ENCODE measurements around the gene RNLS. TPM values are rescaled to one million over a fixed set of nuclear protein-coding genes. Genes with fewer than 3 reads are reported as not detected.

Gene RNLS
- total RNA-seq, 1 donor from 2014 or later: 2.1 TPM

DNA sequence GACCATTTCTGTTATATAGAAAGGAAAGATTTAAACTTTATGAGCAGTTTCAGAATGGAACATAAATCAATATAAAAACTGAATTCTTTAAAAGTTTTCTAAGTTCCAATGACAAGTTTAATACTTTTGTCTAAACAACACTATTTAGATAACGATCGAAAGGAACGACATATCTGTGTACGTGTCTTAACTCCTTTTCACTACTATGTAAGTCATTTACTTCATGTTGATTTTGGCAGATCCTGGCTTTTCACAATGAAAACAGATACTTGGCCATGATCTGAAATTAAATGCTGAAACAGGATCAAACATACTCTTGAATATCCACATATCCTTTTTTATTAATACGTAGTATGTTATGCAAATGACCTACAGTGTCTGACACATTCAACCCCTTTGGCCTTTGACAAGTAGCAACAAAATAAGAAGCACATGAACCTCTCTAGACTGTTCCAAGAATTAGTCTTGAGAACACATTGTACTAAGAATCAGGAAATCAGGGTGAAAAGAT lies 41.9 kb downstream of the RNLS start:
- peaks cover 18% of the 10 kb centered on the region for H3K27me3 Mint-ChIP-seq
- H3K27ac Mint-ChIP-seq: no peak overlapping the region
- intact Hi-C loops (cut with micrococcal nuclease): no loop called here
- no peaks in the 10 kb centered on the region for H3K9me3 Mint-ChIP-seq
- H3K4me3 Mint-ChIP-seq: no peak overlapping the region
- DNase-seq: no peak
- no peaks in the 10 kb centered on the region for H3K36me3 Mint-ChIP-seq (ENCODE audit: low read depth)
- H3K4me1 Mint-ChIP-seq: no peaks in the 10 kb centered on the region

DNA sequence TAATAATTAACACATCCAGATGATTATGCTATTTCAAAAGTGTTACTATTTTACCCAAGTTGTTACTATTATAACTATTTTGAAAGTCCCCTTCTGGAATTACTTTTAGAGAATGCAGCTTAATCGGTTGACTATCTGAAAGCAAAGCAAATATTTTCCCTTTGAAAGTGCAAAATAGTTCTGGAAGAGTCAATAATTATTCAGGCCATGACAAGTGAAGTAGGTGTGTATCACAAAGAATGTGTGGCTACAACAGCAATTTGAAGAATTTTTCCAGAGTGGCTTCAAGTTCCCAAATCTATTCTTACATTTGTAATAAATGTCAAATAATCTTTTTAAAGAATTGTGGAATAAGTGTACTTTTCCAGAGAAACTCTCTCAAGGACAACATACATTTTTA lies 42.8 kb downstream of the RNLS start:
- no peaks in the 10 kb centered on the region for H3K4me1 Mint-ChIP-seq
- no peak for DNase-seq
- intact Hi-C loops (cut with micrococcal nuclease): no loop called here
- H3K27me3 Mint-ChIP-seq: peaks cover 19% of the 10 kb centered on the region
- H3K27ac Mint-ChIP-seq: no peak overlapping the region
- no peaks in the 10 kb centered on the region for H3K36me3 Mint-ChIP-seq (ENCODE audit: low read depth)
- H3K4me3 Mint-ChIP-seq: no peak overlapping the region
- H3K9me3 Mint-ChIP-seq: no peaks in the 10 kb centered on the region

DNA sequence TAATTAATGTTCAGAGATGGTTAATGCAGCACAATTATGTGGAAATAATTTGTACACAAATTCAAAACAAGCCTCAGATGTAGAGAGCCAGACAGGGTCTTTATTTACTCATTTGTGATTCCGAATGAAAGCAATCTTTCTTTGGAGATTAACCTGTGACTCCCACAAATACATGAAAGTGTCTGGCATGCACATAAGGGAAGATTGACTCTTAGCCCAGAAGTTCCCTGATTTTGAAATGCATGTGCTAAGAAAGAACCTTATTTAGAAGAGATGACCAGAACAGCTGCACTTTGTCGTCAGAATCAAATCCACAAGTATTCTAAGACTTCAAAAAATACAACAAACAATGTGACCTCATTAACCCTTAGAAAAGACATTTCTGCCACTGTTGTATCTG lies 45.1 kb downstream of the RNLS start:
- no peak for DNase-seq
- Mint-ChIP-seq H3K9me3 (no peaks in the 10 kb centered on the region), H3K4me3 (no peak overlapping the region), H3K27me3 (peaks cover 30% of the 10 kb centered on the region), H3K36me3 (ENCODE audit: low read depth) (no peaks in the 10 kb centered on the region), H3K27ac (no peak overlapping the region), H3K4me1 (no peaks in the 10 kb centered on the region)
- intact Hi-C loops (cut with micrococcal nuclease): no loop called here

DNA sequence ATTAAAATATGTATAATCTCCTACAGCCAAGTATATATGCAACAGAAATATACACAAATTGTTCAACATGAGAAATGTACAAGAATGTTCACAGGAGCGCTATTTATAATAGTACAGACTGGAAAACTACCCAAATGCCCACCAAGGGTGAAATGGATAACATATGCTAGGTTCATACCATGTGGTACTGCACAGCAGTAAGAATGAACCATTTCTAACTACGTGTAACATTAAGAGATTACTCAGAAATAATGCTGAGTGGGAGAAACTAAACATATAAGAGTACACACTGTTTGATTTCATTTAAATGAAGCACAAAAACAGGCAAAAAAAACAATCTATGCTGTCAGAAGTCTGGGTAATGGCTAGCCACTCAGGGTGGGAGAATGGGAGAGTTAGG lies 45.8 kb downstream of the RNLS start:
- H3K36me3 Mint-ChIP-seq (ENCODE audit: low read depth): no peaks in the 10 kb centered on the region
- DNase-seq: no peak
- H3K27me3 Mint-ChIP-seq: peaks cover 29% of the 10 kb centered on the region
- no peaks in the 10 kb centered on the region for H3K9me3 Mint-ChIP-seq
- no peak overlapping the region for H3K4me3 Mint-ChIP-seq
- no peaks in the 10 kb centered on the region for H3K4me1 Mint-ChIP-seq
- intact Hi-C loops (cut with micrococcal nuclease): no loop called here
- no peak overlapping the region for H3K27ac Mint-ChIP-seq

DNA sequence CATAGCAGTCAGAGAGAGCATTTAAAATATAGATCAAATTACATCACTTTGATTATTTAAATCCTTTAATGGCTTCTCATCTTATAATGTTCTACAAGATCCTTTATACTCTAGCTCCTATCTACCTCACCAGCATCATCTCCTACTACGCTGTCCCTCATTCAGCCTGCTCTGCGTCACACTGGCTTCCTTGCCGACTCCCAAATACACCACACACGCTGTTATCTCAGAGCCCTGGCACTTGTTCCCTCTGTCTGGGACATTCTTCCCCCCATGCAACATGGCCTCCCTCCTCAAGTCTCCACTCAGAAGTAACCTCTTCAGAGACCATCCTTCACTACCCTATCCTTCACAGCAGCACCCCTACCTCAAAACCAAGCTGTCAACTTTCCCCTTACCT lies 46.7 kb downstream of the RNLS start:
- H3K27ac Mint-ChIP-seq: no peak overlapping the region
- no peaks in the 10 kb centered on the region for H3K9me3 Mint-ChIP-seq
- H3K4me3 Mint-ChIP-seq: no peak overlapping the region
- intact Hi-C loops (cut with micrococcal nuclease): no loop called here
- no peaks in the 10 kb centered on the region for H3K36me3 Mint-ChIP-seq (ENCODE audit: low read depth)
- H3K4me1 Mint-ChIP-seq: no peaks in the 10 kb centered on the region
- no peak for DNase-seq
- H3K27me3 Mint-ChIP-seq: peaks cover 31% of the 10 kb centered on the region

DNA sequence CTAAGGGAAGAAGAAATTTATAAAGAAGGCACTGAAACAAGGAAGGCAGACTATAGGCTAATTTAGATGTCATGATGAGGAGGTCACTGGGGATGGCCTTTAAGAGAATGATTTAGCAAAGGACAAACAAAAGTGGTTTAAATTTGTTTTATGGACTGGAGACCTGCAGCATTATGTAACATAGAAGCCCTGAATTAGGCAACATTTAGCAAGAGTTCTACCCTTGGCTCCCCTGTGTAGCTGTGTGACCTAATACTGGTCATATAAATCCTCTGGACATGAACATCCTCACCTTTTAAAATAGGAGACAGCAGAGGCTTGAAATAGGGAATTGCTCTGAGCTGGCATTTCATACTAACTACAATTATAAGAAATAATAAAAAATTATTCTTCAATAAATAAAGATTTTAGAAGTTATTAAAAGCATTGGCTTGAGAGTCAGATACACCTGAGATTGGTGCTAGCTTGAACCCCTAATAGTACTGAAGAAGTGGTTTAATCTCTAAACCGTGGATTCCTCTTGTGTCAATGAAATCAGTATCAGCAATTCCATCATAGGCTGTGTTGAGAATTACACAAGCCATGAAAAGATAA lies 48.9 kb downstream of the RNLS start:
- Mint-ChIP-seq H3K4me3 (no peak overlapping the region), H3K36me3 (ENCODE audit: low read depth) (no peaks in the 10 kb centered on the region), H3K27me3 (peaks cover 33% of the 10 kb centered on the region), H3K27ac (no peak overlapping the region), H3K9me3 (no peaks in the 10 kb centered on the region), H3K4me1 (no peaks in the 10 kb centered on the region)
- intact Hi-C loops (cut with micrococcal nuclease): no loop called here
- DNase-seq: no peak

GRCh38 chr10:88531392-88532052 lies 51.6 kb downstream of the RNLS start:
- H3K27me3 Mint-ChIP-seq: peaks cover 25% of the 10 kb centered on the region
- H3K27ac Mint-ChIP-seq: no peak overlapping the region
- H3K4me3 Mint-ChIP-seq: no peak overlapping the region
- peaks cover 3% of the 10 kb centered on the region for H3K4me1 Mint-ChIP-seq
- H3K9me3 Mint-ChIP-seq: no peaks in the 10 kb centered on the region
- no peaks in the 10 kb centered on the region for H3K36me3 Mint-ChIP-seq (ENCODE audit: low read depth)
- intact Hi-C loops (cut with micrococcal nuclease): no loop called here
- DNase-seq: no peak

DNA sequence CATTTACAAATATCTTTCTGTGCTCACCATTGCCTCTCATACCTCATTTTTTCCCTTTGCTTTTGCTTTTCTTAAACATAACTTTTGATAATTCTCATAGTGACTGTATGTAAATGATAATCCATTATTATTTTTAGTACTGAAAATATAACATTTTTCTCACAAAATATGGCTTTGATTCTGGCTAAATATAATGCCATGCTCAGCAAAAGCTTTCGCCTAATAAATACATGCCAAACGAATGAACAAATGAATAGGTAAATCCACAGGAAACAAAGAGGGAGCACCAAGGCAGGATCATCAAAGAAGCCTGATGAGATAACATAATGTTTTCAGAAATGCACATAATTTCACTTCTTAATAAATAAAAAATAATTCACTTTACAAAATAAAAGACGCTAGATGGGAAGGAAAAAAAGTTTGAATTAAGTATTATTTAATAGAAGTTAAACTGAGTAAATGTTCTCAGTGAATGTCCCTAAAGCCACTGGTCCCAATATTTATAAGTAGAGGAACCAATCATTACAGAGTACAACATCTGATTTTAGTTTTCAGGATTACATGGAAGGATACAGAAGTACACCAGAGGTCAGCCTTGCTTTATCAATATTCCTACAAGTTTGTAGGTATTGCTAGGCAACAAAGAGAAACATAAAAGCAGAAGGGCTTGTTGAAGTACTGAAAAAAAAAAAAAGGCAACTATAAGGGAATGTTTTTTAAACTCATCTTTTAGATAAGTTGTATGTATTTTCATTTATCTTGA lies 52.3 kb downstream of the RNLS start:
- H3K4me3 Mint-ChIP-seq: no peak overlapping the region
- intact Hi-C loops (cut with micrococcal nuclease): no loop called here
- no peak overlapping the region for H3K27ac Mint-ChIP-seq
- H3K9me3 Mint-ChIP-seq: no peaks in the 10 kb centered on the region
- no peaks in the 10 kb centered on the region for H3K36me3 Mint-ChIP-seq (ENCODE audit: low read depth)
- no peak for DNase-seq
- peaks cover 20% of the 10 kb centered on the region for H3K27me3 Mint-ChIP-seq
- H3K4me1 Mint-ChIP-seq: peaks cover 3% of the 10 kb centered on the region

GRCh38 chr10:88530093-88530492 lies 53.0 kb downstream of the RNLS start:
- H3K36me3 Mint-ChIP-seq (ENCODE audit: low read depth): no peaks in the 10 kb centered on the region
- H3K27me3 Mint-ChIP-seq: peaks cover 19% of the 10 kb centered on the region
- no peaks in the 10 kb centered on the region for H3K9me3 Mint-ChIP-seq
- no peak overlapping the region for H3K27ac Mint-ChIP-seq
- peaks cover 3% of the 10 kb centered on the region for H3K4me1 Mint-ChIP-seq
- DNase-seq: no peak
- no peak overlapping the region for H3K4me3 Mint-ChIP-seq
- intact Hi-C loops (cut with micrococcal nuclease): no loop called here

DNA sequence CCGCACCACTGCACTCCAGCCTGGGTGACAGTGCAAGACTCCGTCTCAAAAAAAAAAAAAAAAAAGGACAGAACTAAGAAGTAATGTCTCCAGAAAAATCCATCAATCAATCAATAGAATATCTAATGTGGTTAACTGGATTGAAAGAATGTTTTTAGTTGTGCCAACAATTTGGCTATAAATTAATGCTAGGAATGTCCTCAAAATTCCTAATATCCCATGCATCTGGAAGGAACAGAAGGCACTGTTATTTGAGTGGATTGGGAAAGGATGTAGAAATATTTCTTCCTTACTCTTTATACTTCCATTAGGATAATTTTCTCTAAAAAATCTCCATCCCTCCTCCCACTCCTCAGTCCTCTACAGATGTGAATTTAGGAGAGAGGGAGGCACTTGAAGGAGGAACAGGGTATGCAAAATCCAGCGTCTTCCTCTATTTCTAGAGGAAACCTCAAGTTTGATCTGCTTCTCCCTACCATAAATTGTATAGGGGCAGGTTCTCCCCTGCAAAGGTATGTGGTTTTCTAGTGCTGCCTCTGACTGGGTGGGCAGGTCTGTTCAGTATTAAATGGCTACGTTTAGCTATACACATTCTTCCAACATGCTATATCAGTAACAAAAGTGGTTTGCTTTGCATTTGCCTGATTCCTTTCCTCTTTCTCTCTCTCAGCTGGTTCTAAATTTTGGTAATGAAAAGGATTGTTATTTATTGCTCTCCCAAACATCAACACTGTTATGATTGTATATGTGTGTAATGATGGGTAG lies 54.1 kb downstream of the RNLS start:
- DNase-seq: no peak
- Mint-ChIP-seq H3K9me3 (no peaks in the 10 kb centered on the region), H3K27me3 (peaks cover 13% of the 10 kb centered on the region), H3K36me3 (ENCODE audit: low read depth) (no peaks in the 10 kb centered on the region), H3K4me1 (peaks cover 3% of the 10 kb centered on the region), H3K27ac (no peak overlapping the region), H3K4me3 (no peak overlapping the region)
- intact Hi-C loops (cut with micrococcal nuclease): no loop called here

GRCh38 chr10:88528201-88528600 lies 54.9 kb downstream of the RNLS start:
- no peak for DNase-seq
- Mint-ChIP-seq H3K27me3 (peaks cover 7% of the 10 kb centered on the region), H3K36me3 (ENCODE audit: low read depth) (no peaks in the 10 kb centered on the region), H3K4me3 (no peak overlapping the region), H3K4me1 (peaks cover 3% of the 10 kb centered on the region), H3K27ac (no peak overlapping the region), H3K9me3 (no peaks in the 10 kb centered on the region)
- intact Hi-C loops (cut with micrococcal nuclease): no loop called here

- Mint-ChIP-seq H3K4me3 (no peak overlapping the region), H3K36me3 (ENCODE audit: low read depth) (no peaks in the 10 kb centered on the region), H3K4me1 (peaks cover 3% of the 10 kb centered on the region), H3K9me3 (no peaks in the 10 kb centered on the region), H3K27ac (no peak overlapping the region), H3K27me3 (peaks cover 7% of the 10 kb centered on the region)
- no peak for DNase-seq
- intact Hi-C loops (cut with micrococcal nuclease): no loop called here
These were observed 55.9 kb downstream of the RNLS start for GRCh38 chr10:88527245-88527644.

GRCh38 chr10:88526501-88527105 lies 56.5 kb downstream of the RNLS start:
- Mint-ChIP-seq H3K36me3 (ENCODE audit: low read depth) (no peaks in the 10 kb centered on the region), H3K27ac (no peak overlapping the region), H3K4me1 (peaks cover 3% of the 10 kb centered on the region), H3K27me3 (peaks cover 6% of the 10 kb centered on the region), H3K4me3 (no peak overlapping the region), H3K9me3 (no peaks in the 10 kb centered on the region)
- intact Hi-C loops (cut with micrococcal nuclease): no loop called here
- DNase-seq: no peak
